Neural cell (in vitro differentiated cells): ENCODE measurements around the gene VAV2. TPM values are rescaled to one million over a fixed set of nuclear protein-coding genes. Genes with fewer than 3 reads are reported as not detected.

Source experiments
- H2AFZ ChIP-seq: fragments of 200-600, 300-800 bp; sonication (generic), shearing (Covaris generic); 2 replicates; pipeline ENCODE4 v1.6.0; 2014; ENCODE audit warnings: low read depth, mild to moderate bottlenecking, antibody characterized with exemption, low read length, moderate library complexity
- H3F3A ChIP-seq: fragments of 200-600 bp; shearing (Covaris generic); 2 replicates; pipeline ENCODE4 v1.6.1; 2016; ENCODE audit warnings: mild to moderate bottlenecking, moderate library complexity, mixed read lengths, antibody characterized with exemption, low read length; ENCODE audit not compliant: insufficient read depth, poor library complexity, severe bottlenecking
- H3K27ac ChIP-seq: fragments of 200-600, 300-800 bp; sonication (generic), shearing (Covaris generic); 2 replicates; pipeline ENCODE4 v1.5.1; 2014; ENCODE audit warnings: mild to moderate bottlenecking, low read length, moderate library complexity
- H3K27me3 ChIP-seq: fragments of 300-800, 200-600 bp; sonication (generic), shearing (Covaris generic); 2 replicates; pipeline ENCODE4 v1.6.0; 2014; ENCODE audit warnings: mild to moderate bottlenecking, low read depth, low read length, moderate library complexity; ENCODE audit not compliant: insufficient read depth
- H3K36me3 ChIP-seq: fragments of 300-800, 200-600 bp; sonication (generic), shearing (Covaris generic); 2 replicates; pipeline ENCODE4 v1.5.1; 2014; ENCODE audit warnings: mild to moderate bottlenecking, antibody characterized with exemption, low read length, moderate library complexity; ENCODE audit not compliant: insufficient read depth
- H3K4me2 ChIP-seq: fragments of 300-800, 200-600 bp; sonication (generic), shearing (Covaris generic); 2 replicates; pipeline ENCODE4 v1.6.0; 2014; ENCODE audit warnings: mild to moderate bottlenecking, low read length
- H3K4me3 ChIP-seq: fragments of 300-800, 200-600 bp; sonication (generic), shearing (Covaris generic); 2 replicates; pipeline ENCODE4 v1.5.1; 2014; ENCODE audit warnings: mild to moderate bottlenecking, low read length, moderate library complexity
- H3K79me2 ChIP-seq: fragments of 200-600 bp; shearing (Covaris generic); replicated peaks from 2 replicates; pipeline ENCODE4 v1.6.0; 2014; ENCODE audit warnings: mild to moderate bottlenecking, low read length, moderate library complexity; ENCODE audit not compliant: insufficient read depth
- H3K9ac ChIP-seq: fragments of 300-800, 200-600 bp; sonication (generic), shearing (Covaris generic); 2 replicates; pipeline ENCODE4 v1.6.1; 2016; ENCODE audit warnings: mild to moderate bottlenecking, low read length, mixed read lengths
- H3K9me2 ChIP-seq: fragments of 200-600 bp; shearing (Covaris generic); 2 replicates; pipeline ENCODE4 v1.6.1; 2016; ENCODE audit warnings: mild to moderate bottlenecking, low read length, mixed read lengths; ENCODE audit not compliant: insufficient read depth
- H3K9me3 ChIP-seq: fragments of 200-600, 300-800 bp; sonication (generic), shearing (Covaris generic); 2 replicates; pipeline ENCODE4 v1.6.1; 2016; ENCODE audit warnings: mild to moderate bottlenecking, mixed run types, low read length, moderate library complexity, mixed read lengths
- H4K20me1 ChIP-seq: fragments of 200-600 bp; shearing (Covaris generic); 2 replicates; pipeline ENCODE4 v1.6.1; 2016; ENCODE audit warnings: mild to moderate bottlenecking, mixed run types; ENCODE audit not compliant: insufficient read depth
- EP300 ChIP-seq: fragments of 450-650 bp; conservative IDR thresholded peaks from 2 replicates; pipeline ENCODE4 v1.6.1; 2014; ENCODE audit warnings: antibody characterized with exemption, mild to moderate bottlenecking, moderate library complexity; ENCODE audit not compliant: poor library complexity, severe bottlenecking
- EZH2 ChIP-seq: fragments of 200-600, 300-800 bp; shearing (Covaris generic), sonication (generic); IDR thresholded peaks from 2 replicates; pipeline ENCODE4 v1.6.1; 2014; ENCODE audit warnings: antibody characterized with exemption, low read length, borderline replicate concordance, mild to moderate bottlenecking; ENCODE audit not compliant: insufficient read depth, poor library complexity, severe bottlenecking
- MXI1 ChIP-seq: fragments of 450-650 bp; conservative IDR thresholded peaks from 2 replicates; pipeline ENCODE4 v1.6.1; 2014; ENCODE audit warnings: antibody characterized with exemption, mild to moderate bottlenecking; ENCODE audit not compliant: poor library complexity, severe bottlenecking
- POLR2AphosphoS5 ChIP-seq: IDR thresholded peaks from 2 replicates; pipeline ENCODE4 v1.6.1; 2012
- RAD21 ChIP-seq: fragments of 450-650 bp; conservative IDR thresholded peaks from 2 replicates; pipeline ENCODE4 v1.6.1; 2014; ENCODE audit warnings: antibody characterized with exemption, mild to moderate bottlenecking, moderate library complexity
- SMC3 ChIP-seq: fragments of 450-650 bp; conservative IDR thresholded peaks from 2 replicates; pipeline ENCODE4 v1.6.1; 2014; ENCODE audit warnings: antibody characterized with exemption, mild to moderate bottlenecking, moderate library complexity; ENCODE audit not compliant: poor library complexity
- TAF1 ChIP-seq: IDR thresholded peaks from 2 replicates; pipeline ENCODE4 v1.6.1; 2012; ENCODE audit warnings: low read depth
- polyA plus RNA-seq: library from polyadenylated mRNA; depleted of rRNA; stranded (reverse); fragments of >200 nt; gene quantifications from 2 replicates; pipeline ENCODE4 v1.2.3, GENCODE V29; 2014
- TF ChIP-seq, protein P1 (sequence below): fragments of 450-650 bp; IDR thresholded peaks from 2 replicates; pipeline ENCODE4 v1.5.1; 2014; ENCODE audit warnings: antibody characterized with exemption, mild to moderate bottlenecking, moderate library complexity; ENCODE audit not compliant: poor library complexity, severe bottlenecking
- TF ChIP-seq, protein P2 (sequence below): IDR thresholded peaks from 2 replicates; pipeline ENCODE4 v1.6.1; 2012; ENCODE audit warnings: borderline replicate concordance

The VAV2 gene
- polyA plus RNA-seq, 1 donor from 2014 or later, result 35.2 TPM

- no peaks in the 10 kb centered on the region for H3K79me2 ChIP-seq
- H3F3A ChIP-seq, result no peaks in the 10 kb centered on the region
- no peak overlapping the region for H3K4me2 ChIP-seq
- no peak overlapping the region for H3K9ac ChIP-seq
- H3K27me3 ChIP-seq, result no peaks in the 10 kb centered on the region
- TF ChIP-seq RAD21 (no peak), SMC3 (no peak), EP300 (no peak), TAF1 (no peak), POLR2AphosphoS5 (no peak), MXI1 (no peak), EZH2 (no peak)
- TF ChIP-seq, protein P1, sequence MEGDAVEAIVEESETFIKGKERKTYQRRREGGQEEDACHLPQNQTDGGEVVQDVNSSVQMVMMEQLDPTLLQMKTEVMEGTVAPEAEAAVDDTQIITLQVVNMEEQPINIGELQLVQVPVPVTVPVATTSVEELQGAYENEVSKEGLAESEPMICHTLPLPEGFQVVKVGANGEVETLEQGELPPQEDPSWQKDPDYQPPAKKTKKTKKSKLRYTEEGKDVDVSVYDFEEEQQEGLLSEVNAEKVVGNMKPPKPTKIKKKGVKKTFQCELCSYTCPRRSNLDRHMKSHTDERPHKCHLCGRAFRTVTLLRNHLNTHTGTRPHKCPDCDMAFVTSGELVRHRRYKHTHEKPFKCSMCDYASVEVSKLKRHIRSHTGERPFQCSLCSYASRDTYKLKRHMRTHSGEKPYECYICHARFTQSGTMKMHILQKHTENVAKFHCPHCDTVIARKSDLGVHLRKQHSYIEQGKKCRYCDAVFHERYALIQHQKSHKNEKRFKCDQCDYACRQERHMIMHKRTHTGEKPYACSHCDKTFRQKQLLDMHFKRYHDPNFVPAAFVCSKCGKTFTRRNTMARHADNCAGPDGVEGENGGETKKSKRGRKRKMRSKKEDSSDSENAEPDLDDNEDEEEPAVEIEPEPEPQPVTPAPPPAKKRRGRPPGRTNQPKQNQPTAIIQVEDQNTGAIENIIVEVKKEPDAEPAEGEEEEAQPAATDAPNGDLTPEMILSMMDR, result no peak
- TF ChIP-seq, protein P2, sequence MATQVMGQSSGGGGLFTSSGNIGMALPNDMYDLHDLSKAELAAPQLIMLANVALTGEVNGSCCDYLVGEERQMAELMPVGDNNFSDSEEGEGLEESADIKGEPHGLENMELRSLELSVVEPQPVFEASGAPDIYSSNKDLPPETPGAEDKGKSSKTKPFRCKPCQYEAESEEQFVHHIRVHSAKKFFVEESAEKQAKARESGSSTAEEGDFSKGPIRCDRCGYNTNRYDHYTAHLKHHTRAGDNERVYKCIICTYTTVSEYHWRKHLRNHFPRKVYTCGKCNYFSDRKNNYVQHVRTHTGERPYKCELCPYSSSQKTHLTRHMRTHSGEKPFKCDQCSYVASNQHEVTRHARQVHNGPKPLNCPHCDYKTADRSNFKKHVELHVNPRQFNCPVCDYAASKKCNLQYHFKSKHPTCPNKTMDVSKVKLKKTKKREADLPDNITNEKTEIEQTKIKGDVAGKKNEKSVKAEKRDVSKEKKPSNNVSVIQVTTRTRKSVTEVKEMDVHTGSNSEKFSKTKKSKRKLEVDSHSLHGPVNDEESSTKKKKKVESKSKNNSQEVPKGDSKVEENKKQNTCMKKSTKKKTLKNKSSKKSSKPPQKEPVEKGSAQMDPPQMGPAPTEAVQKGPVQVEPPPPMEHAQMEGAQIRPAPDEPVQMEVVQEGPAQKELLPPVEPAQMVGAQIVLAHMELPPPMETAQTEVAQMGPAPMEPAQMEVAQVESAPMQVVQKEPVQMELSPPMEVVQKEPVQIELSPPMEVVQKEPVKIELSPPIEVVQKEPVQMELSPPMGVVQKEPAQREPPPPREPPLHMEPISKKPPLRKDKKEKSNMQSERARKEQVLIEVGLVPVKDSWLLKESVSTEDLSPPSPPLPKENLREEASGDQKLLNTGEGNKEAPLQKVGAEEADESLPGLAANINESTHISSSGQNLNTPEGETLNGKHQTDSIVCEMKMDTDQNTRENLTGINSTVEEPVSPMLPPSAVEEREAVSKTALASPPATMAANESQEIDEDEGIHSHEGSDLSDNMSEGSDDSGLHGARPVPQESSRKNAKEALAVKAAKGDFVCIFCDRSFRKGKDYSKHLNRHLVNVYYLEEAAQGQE, result no peak
- no peak overlapping the region for H2AFZ ChIP-seq
- no peak overlapping the region for H3K27ac ChIP-seq
- no peaks in the 10 kb centered on the region for H3K9me3 ChIP-seq
- no peak overlapping the region for H3K4me3 ChIP-seq
- no peaks in the 10 kb centered on the region for H4K20me1 ChIP-seq
- H3K9me2 ChIP-seq, result no peaks in the 10 kb centered on the region
- H3K36me3 ChIP-seq, result no peaks in the 10 kb centered on the region
Measured at GRCh38 chr9:133843751-133844397, 148.2 kb downstream of the VAV2 start.

DNA sequence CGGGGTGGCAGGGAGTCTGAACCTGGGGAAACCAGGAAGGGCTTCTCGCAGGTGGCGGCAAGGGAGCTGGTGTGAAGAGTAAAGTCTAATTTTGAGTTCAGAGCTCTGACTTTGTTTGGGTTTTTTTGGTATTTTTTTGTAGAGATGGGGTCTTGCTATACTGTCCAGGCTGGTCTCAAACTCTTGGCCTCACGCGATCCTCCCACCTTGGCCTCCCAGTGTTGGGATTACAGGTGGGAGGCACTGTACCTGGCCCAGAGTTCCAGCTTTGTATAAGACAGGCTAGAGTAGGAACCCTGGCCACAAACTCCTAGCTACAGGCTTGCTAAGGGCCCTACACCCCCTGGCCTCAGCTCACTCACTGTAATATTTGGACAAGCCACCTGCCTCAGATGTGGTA lies 148.9 kb downstream of the VAV2 start:
- Histone ChIP-seq H4K20me1 (no peaks in the 10 kb centered on the region), H3K9ac (no peak overlapping the region), H2AFZ (no peak overlapping the region), H3K4me2 (no peak overlapping the region), H3K79me2 (no peaks in the 10 kb centered on the region), H3F3A (no peaks in the 10 kb centered on the region), H3K27me3 (no peaks in the 10 kb centered on the region), H3K9me2 (no peaks in the 10 kb centered on the region), H3K4me3 (no peak overlapping the region), H3K9me3 (no peaks in the 10 kb centered on the region), H3K27ac (no peak overlapping the region), H3K36me3 (no peaks in the 10 kb centered on the region)
- TF ChIP-seq POLR2AphosphoS5 (no peak), EZH2 (no peak), TAF1 (no peak), RAD21 (no peak), MXI1 (no peak), SMC3 (no peak)
- TF ChIP-seq, protein P2, result no peak
- TF ChIP-seq, protein P1, result no peak
